Small intestine (tissue), 7 donors: ENCODE data around the gene RITA1. TPM values are rescaled to one million over a fixed set of nuclear protein-coding genes. Genes with fewer than 3 reads are reported as not detected.
A peak's percentile ranks its signal among the peaks of the same experiment; 100 is the strongest.
"Not testable (repeated sequence)": the region's sequence is repeated elsewhere in the genome, so short reads cannot be mapped to it uniquely, and the experiment has no call there.

Experiments
- DNase-seq, 2 donors: peaks; one replicate each; pipeline versions ENCODE4 v3.0.0 to v3.0.0-alpha.2; 2013
- FAIRE-seq: peaks from 2 replicates; lab custom pipeline; 2012; peaks lifted over from hg19 to GRCh38; lab: Jason Lieb, UNC
- H3K27ac ChIP-seq, 3 donors: one replicate each; pipeline ENCODE4 v1.5.1; 2013; ENCODE audit warnings: low read length in 2 of 3, mild to moderate bottlenecking in 2 of 3, control low read depth in 1 of 3, inconsistent platforms in 1 of 3, low read depth in 1 of 3, moderate library complexity in 1 of 3
- H3K27me3 ChIP-seq, 3 donors: one replicate each; pipeline ENCODE4 v1.6.1; 2013; ENCODE audit warnings: low read length in 3 of 3, inconsistent platforms in 1 of 3; ENCODE audit not compliant: control insufficient read depth in 3 of 3, insufficient read depth in 3 of 3
- H3K36me3 ChIP-seq, 3 donors: one replicate each; pipeline ENCODE4 v1.6.1; 2013; ENCODE audit warnings: low read length in 3 of 3, inconsistent platforms in 1 of 3, low read depth in 1 of 3, mild to moderate bottlenecking in 1 of 3, moderate library complexity in 1 of 3; ENCODE audit not compliant: control insufficient read depth in 3 of 3, insufficient read depth in 2 of 3
- H3K4me1 ChIP-seq, 3 donors: one replicate each; pipeline ENCODE4 v1.6.1; 2013; ENCODE audit warnings: low read length in 2 of 3, inconsistent platforms in 1 of 3, low read depth in 1 of 3, mild to moderate bottlenecking in 1 of 3, moderate library complexity in 1 of 3; ENCODE audit not compliant: control insufficient read depth in 3 of 3, insufficient read depth in 2 of 3
- H3K4me3 ChIP-seq, 3 donors: one replicate each; pipeline ENCODE4 v1.5.1; 2013; ENCODE audit warnings: low read length in 3 of 3, control low read depth in 1 of 3, inconsistent platforms in 1 of 3, low read depth in 1 of 3, mild to moderate bottlenecking in 1 of 3, moderate library complexity in 1 of 3
- H3K9me3 ChIP-seq, 2 donors: one replicate each; pipeline ENCODE4 v1.6.1; 2013; ENCODE audit warnings: low read depth in 1 of 2, low read length in 1 of 2; ENCODE audit not compliant: control insufficient read depth in 2 of 2, insufficient read depth in 1 of 2
- WGBS, 3 donors: extraction: QIAGEN DNeasy Blood & Tissue Kit; methylation state at CpG; one replicate each; pipeline ENCODE4 v1.1.7; 2013; 5-methylcytosine and 5-hydroxymethylcytosine counted together
- polyA plus RNA-seq, 4 donors: library from polyadenylated mRNA; stranded (reverse) in 3 of 4; unstranded in 1 of 4; fragments of 200-250 nt in 3 of 4; fragments of 120-200 nt in 1 of 4; gene quantifications; one replicate each; pipeline versions ENCODE4 v1.2.1 to v1.2.3, GENCODE V29; 2013
- donor health status: healthy with polysubstance abuse.
- donor health status: control.
- donor health status: control.
- donor health status: Bipolar disorder and iron deficiency.
- donor health status: healthy.

RITA1 gene
- polyA plus RNA-seq, 4 donors: 15.2 to 31.5 (median 19.7) TPM

DNA sequence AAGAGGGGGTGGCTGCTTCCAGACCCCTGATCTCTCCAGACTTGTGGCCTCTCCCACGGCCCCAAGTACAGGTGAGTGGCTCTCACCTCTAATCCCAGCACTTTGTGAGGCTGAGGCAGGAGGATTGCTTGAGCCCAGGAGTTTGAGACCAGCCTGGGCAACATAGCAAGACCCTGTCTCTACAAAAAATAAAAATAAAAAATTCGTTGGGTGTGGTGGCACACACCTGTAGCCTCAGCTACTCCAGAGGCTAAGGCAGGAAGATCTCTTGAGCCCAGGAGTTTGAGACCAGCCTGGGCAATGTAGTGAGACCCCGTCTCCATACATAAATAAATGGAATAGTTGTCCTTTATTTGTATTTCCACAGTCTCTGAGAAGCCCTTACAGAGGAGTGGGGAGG is 43.8 kb upstream of the RITA1 start:
- peak overlapping the region in 1 of 3 donors; percentile 1 for H3K27ac ChIP-seq
- WGBS, 3 donors: 68 to 75% (median 72%) methylated on average over 3 of the region's 3 CpGs
- H3K4me3 ChIP-seq, DNase-seq, FAIRE-seq, H3K27me3 ChIP-seq, H3K4me1 ChIP-seq, H3K9me3 ChIP-seq, H3K36me3 ChIP-seq: not testable (repeated sequence)

DNA sequence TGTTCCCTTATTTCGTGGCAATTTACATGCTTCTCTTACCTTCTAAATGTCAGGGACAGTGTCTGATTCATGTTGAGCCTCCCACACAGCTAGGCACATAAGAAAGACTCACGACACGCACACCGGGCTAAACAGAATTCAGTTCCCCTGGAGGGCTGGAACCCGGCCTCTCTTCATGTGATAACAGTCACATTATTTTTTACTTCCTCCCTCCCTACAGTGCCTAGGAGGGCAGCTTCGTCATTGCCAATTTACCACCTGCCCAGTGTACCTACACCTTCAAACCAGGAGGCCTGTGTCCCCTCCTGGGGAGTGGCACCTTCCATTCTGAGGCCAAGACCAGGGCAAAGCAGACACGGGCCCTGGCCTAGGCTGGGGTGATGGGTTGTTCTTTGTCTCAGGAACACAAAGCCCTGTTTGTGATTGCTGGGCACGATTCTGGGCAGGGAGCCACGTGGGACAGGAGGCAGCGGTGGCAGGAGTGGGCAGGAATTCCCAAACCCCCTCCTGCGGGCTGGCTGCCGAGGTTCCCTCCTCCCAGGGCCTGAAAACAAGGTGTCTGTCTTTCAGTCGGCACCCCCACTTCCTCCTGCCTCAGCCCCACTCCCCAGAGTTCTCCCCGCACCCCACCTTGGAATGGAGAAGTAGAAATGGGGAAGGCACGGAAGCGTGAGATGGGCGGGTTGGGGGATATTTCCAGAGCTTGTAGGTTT is 43.2 kb upstream of the RITA1 start:
- WGBS, 3 donors: 22 to 44% (median 35%) methylated on average over 16 to 17 of the region's 17 CpGs
- Histone ChIP-seq H3K4me1 (no peaks in the 10 kb centered on the region), H3K36me3 (no peaks in the 10 kb centered on the region), H3K27me3 (no peaks in the 10 kb centered on the region), H3K4me3 (no peak overlapping the region), H3K27ac (peak overlapping the region in 1 of 3 donors; percentile 1), H3K9me3 (no peaks in the 10 kb centered on the region)
- FAIRE-seq: no peak
- peak in 1 of 2 donors; percentile 35 for DNase-seq

GRCh38 chr12:113142886-113143332 is 42.6 kb upstream of the RITA1 start:
- FAIRE-seq (no peak), DNase-seq (no peak)
- no peaks in the 10 kb centered on the region for H3K36me3 ChIP-seq
- H3K9me3 ChIP-seq: no peaks in the 10 kb centered on the region
- H3K27me3 ChIP-seq: no peaks in the 10 kb centered on the region
- 64 to 71% (median 70%) methylated on average over 5 of the region's 5 CpGs for WGBS, 3 donors
- no peak overlapping the region for H3K27ac ChIP-seq
- H3K4me3 ChIP-seq: no peak overlapping the region
- no peaks in the 10 kb centered on the region for H3K4me1 ChIP-seq

GRCh38 chr12:113143959-113144358 is 41.6 kb upstream of the RITA1 start:
- 89 to 94% (median 93%) methylated on average over 8 of the region's 8 CpGs for WGBS, 3 donors
- no peak overlapping the region for H3K4me3 ChIP-seq
- no peak overlapping the region for H3K27ac ChIP-seq
- H3K27me3 ChIP-seq: no peaks in the 10 kb centered on the region
- H3K36me3 ChIP-seq: no peaks in the 10 kb centered on the region
- DNase-seq: no peak
- no peaks in the 10 kb centered on the region for H3K4me1 ChIP-seq
- no peak for FAIRE-seq
- no peaks in the 10 kb centered on the region for H3K9me3 ChIP-seq

GRCh38 chr12:113144806-113145205 is 40.7 kb upstream of the RITA1 start:
- no peak overlapping the region for H3K4me3 ChIP-seq
- H3K4me1 ChIP-seq: no peaks in the 10 kb centered on the region
- H3K9me3 ChIP-seq: no peaks in the 10 kb centered on the region
- H3K27ac ChIP-seq: no peak overlapping the region
- H3K27me3 ChIP-seq: no peaks in the 10 kb centered on the region
- no peak for DNase-seq
- FAIRE-seq: no peak
- WGBS, 3 donors: 81 to 85% (median 82%) methylated on average over 5 of the region's 5 CpGs
- no peaks in the 10 kb centered on the region for H3K36me3 ChIP-seq

GRCh38 chr12:113145720-113146551 is 39.6 kb upstream of the RITA1 start:
- no peak for FAIRE-seq
- H3K4me1 ChIP-seq: no peaks in the 10 kb centered on the region
- H3K27ac ChIP-seq: no peak overlapping the region
- no peak overlapping the region for H3K4me3 ChIP-seq
- H3K36me3 ChIP-seq: no peaks in the 10 kb centered on the region
- WGBS, 3 donors: 70 to 80% (median 73%) methylated on average over 12 of the region's 12 CpGs
- no peaks in the 10 kb centered on the region for H3K9me3 ChIP-seq
- peaks cover 0 to 7% (median 0%) of the 10 kb centered on the region in 3 donors for H3K27me3 ChIP-seq
- DNase-seq: no peak

GRCh38 chr12:113146999-113147398 is 38.5 kb upstream of the RITA1 start:
- WGBS, 3 donors: 83 to 86% (median 84%) methylated on average over 2 of the region's 2 CpGs
- FAIRE-seq: no peak
- DNase-seq: no peak
- H3K27ac ChIP-seq: no peak overlapping the region
- H3K36me3 ChIP-seq: no peaks in the 10 kb centered on the region
- H3K4me3 ChIP-seq: no peak overlapping the region
- peaks cover 0 to 11% (median 0%) of the 10 kb centered on the region in 3 donors for H3K27me3 ChIP-seq
- H3K4me1 ChIP-seq: no peaks in the 10 kb centered on the region
- no peaks in the 10 kb centered on the region for H3K9me3 ChIP-seq

DNA sequence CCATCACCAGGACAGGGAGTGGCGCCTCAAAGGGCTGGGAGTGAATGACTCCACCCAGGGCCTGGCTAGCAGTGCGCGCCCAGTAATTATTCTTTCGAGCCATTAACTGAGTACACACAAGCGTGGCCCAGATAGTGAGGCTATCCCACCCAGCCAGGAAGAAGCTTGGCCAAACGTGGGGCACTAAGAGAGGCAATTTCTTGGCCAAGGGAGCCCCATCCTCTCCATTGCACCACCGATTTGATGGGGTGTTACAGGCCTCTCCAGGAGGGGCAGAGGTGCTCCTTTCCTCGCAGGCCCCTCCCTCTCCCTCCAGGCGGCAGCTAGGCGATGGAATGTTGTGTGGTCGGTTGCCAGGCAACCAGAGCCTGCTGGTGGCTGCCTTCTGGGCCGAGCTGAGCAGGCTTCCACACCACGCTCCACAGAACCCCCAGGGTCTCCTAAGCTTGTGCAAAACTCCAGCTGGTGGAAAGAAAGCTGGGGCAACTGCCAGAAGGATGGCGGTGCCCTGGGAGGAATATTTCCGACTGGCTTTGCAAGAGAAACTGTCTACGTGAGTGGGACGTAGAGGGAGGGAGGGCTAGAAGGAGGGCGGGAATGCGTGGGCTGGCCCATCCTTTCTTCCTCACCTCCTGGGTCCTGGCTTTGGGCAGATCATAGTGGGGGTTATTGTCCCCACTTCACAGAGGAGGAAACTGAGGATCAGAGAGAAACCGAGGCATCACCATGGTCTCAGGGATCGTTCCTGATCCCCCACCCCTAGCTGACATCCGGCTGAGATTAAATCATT is 36.0 kb upstream of the RITA1 start, which contains the start of gene CFAP73:
CFAP73 (plus strand) TSS at position 364 of the 790 bp plus-strand sequence; CDS start at position 498, 134 bp downstream.
- peak; percentile 70 to 81 for DNase-seq
- 15 to 23% (median 22%) methylated on average over 22 of the region's 22 CpGs for WGBS, 3 donors
- H3K27me3 ChIP-seq: peaks cover 0 to 36% (median 2%) of the 10 kb centered on the region in 3 donors
- H3K4me3 ChIP-seq: no peak within 1 kb of the TSS
- H3K4me1 ChIP-seq: peaks cover 0 to 5% (median 0%) of the 10 kb centered on the region in 3 donors
- no peaks in the 10 kb centered on the region for H3K36me3 ChIP-seq
- FAIRE-seq: no peak
- H3K27ac ChIP-seq: no peak within 1 kb of the TSS
- no peaks in the 10 kb centered on the region for H3K9me3 ChIP-seq
